GM12891 (cell line): ENCODE results near the gene HTR4. TPM values are rescaled to one million over a fixed set of nuclear protein-coding genes. Genes with fewer than 3 reads are reported as not detected.

Experiments
- DNase-seq: peaks from one replicate; pipeline ENCODE4 v3.0.0; 2011; ENCODE audit warnings: low spot score; ENCODE audit not compliant: insufficient read length
- FAIRE-seq: peaks from 2 replicates; lab custom pipeline; 2011; peaks lifted over from hg19 to GRCh38; lab: Jason Lieb, UNC
- PAX5 ChIP-seq: IDR thresholded peaks from 2 replicates; pipeline ENCODE4 v1.6.1; 2011; ENCODE audit warnings: low read length, moderate library complexity, mild to moderate bottlenecking; ENCODE audit not compliant: insufficient read depth, severe bottlenecking
- POLR2A ChIP-seq: IDR thresholded peaks from 2 replicates; pipeline ENCODE4 v1.6.1; 2011; ENCODE audit warnings: low read depth, low read length, control low read depth
- POLR2AphosphoS5 ChIP-seq: IDR thresholded peaks from 2 replicates; pipeline ENCODE4 v1.6.1; 2011; ENCODE audit warnings: low read depth, low read length, control low read depth
- POU2F2 ChIP-seq: IDR thresholded peaks from 2 replicates; pipeline ENCODE4 v1.6.1; 2011; ENCODE audit warnings: low read depth, mild to moderate bottlenecking, control low read depth, low read length, moderate library complexity
- SPI1 ChIP-seq: IDR thresholded peaks from 2 replicates; pipeline ENCODE4 v1.6.1; 2011; ENCODE audit warnings: low read depth, low read length, control low read depth
- TAF1 ChIP-seq: IDR thresholded peaks from 2 replicates; pipeline ENCODE4 v1.6.1; 2011; ENCODE audit warnings: low read depth, low read length, control low read depth
- polyA plus RNA-seq: library from polyadenylated mRNA; unstranded; fragments of >200 nt; gene quantifications from one replicate; pipeline ENCODE4 v1.2.1, GENCODE V29; 2012; ENCODE audit warnings: low read depth, missing spikeins, inconsistent platforms; ENCODE audit not compliant: missing spikeins

The HTR4 gene, protein sequence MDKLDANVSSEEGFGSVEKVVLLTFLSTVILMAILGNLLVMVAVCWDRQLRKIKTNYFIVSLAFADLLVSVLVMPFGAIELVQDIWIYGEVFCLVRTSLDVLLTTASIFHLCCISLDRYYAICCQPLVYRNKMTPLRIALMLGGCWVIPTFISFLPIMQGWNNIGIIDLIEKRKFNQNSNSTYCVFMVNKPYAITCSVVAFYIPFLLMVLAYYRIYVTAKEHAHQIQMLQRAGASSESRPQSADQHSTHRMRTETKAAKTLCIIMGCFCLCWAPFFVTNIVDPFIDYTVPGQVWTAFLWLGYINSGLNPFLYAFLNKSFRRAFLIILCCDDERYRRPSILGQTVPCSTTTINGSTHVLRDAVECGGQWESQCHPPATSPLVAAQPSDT
- not detected for polyA plus RNA-seq

DNA sequence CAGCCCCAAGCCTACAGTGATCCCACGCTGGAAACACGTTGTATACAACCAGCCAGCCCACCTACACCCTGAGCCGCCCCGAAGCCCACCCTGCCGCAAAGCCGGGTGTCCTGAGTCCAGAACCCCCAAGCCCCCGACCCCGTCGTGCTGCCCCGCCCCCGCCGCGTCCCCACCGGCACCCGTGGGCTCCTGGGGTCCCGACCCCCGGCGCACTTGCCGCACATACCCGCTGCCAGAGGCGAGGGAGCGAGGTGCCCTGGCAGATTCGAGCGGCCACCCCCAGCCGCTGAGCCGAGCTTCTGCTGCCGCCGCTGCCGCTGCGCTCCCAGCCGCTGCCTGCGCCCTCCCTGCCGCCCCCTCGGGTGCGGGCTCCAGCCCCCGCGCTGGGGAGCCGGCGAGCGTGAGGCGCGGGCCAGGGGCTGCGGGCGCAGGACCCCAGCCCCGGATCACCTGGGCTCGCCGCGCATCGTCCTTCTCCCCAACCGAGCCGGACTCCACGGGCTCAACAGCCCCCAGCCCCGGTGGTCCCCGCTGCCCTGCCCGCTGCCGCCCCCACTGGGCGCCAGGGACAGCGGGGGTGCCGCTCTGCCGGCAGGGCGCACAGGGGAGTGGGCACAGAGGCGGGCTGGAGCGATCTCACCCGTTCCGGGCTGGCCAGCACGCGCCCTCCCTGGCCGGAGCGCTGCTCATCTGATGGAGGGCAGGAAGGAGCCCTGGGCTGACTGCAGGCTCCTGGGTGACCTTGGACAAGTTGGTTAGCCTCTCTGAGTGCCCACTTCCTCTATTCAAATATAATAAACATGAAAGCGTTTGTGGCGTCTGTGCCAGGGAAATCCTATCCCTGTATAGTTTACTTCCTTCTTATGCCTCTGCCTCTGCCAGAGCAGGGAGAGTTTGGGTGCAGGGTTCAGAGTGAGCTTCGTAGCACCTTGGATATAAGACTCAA is at the start of gene HTR4:
HTR4 (minus strand) TSS at position 692 of the 946 bp plus-strand sequence. CDS start 17,513 bp downstream, outside the sequence.
- DNase-seq, result no peak
- TF ChIP-seq POLR2A (no peak), POU2F2 (no peak)
- no peak for FAIRE-seq

DNA sequence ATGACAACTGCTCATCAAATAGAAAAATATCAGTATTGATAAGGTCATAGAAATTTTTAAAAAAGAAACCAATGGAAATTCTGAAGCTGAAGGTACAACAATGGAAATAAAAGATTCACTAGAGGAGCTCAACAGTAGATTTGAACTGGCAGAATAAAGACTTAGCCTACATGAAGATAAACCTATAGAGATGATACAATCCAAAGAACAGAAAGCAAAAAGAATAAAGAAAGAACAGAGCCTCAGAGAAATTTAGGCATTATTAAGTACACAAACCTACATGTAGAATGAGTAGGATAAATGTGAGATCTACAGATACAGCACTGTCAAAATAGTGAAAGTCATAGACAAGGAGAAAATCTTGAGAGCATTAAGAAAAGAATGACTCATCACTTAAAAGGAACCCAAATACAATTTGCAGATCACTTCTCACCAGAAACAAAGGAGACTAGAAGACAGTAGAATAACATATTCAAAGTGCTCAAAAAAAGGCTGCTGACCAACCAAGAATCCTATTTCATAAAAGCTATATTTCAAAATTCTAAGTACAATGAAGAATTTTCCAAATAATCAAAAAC is 47.8 kb upstream of the HTR4 start:
- TF ChIP-seq POU2F2 (no peak), POLR2A (no peak), TAF1 (no peak), PAX5 (no peak), SPI1 (no peak), POLR2AphosphoS5 (no peak)
- DNase-seq (no peak), FAIRE-seq (no peak)

DNA sequence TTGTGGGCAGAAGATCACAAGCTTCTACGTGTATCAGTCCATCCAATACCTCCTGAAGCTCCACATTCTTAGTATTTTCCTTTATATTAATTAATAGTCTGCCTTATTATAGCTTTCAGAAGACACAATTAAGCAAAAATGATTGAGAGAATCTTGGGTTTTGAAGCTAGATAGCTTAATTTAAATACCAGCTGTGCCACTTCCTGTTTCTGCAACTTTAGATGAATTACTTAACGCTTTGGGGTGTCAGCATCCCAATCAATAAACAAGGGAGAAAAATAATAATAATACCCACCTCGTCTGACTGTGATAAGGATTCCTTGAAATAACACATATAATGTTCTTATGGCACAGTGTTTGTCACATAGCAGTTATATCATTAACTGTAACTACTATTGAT is 44.7 kb upstream of the HTR4 start:
- DNase-seq (no peak), FAIRE-seq (no peak)
- TF ChIP-seq TAF1, result no peak
- 0 out of 2 replicates have a peak, but pooled peaks have one; percentile 30 for TF ChIP-seq SPI1

DNA sequence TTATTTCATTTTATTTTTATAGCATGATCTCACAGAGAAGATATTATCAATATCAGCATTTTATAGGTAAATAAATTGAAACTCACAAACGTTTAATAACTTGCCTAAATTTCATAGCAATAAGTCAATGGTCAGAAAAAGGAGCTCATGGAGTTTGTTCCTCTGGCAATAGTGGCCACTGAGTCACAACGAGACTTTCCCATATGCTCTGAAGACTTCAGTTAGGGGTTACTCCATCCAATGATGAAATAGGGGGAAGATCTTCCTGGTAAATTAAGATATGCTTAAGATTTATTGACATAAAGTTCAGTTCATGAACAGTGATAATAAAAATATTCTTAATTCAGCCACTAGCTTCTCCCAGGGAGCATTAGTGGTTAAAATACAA is 43.5 kb upstream of the HTR4 start:
- DNase-seq, result no peak
- TF ChIP-seq SPI1 (no peak), TAF1 (no peak), POU2F2 (no peak), POLR2A (no peak), PAX5 (no peak), POLR2AphosphoS5 (no peak)
- no peak for FAIRE-seq

DNA sequence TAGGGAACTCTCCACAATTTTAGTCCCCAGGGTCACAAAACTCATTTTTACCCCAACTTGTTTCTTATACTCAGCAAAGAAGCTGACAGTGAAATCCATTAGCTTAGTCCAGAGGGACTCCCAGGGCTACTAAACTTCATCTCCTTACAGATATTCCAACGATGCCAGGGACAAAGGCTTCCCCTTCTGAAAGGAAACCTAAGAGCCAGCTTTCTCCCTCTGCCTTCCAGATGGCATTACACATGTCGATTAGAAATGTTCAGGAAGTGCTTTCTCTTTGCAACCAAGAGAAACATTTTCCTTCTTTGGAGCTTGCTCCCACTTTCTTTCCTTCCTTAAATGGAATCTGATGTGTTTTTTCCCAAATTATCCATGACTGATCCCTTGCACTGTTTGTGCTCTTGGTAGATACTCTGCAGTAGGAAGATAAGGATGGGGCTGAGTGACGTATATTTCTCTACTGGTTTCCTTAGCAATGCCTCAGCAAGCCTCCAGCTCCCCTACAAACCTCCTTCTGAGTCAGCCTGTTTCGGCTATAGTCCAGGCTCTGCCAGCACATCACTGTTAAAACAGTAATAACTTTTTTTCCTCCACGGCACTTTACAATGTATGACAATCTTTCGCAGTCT is 43.0 kb upstream of the HTR4 start:
- TF ChIP-seq PAX5, result no peak
- TF ChIP-seq SPI1, result no peak
- TF ChIP-seq POU2F2, result no peak
- no peak for TF ChIP-seq POLR2AphosphoS5
- DNase-seq (no peak), FAIRE-seq (no peak)

DNA sequence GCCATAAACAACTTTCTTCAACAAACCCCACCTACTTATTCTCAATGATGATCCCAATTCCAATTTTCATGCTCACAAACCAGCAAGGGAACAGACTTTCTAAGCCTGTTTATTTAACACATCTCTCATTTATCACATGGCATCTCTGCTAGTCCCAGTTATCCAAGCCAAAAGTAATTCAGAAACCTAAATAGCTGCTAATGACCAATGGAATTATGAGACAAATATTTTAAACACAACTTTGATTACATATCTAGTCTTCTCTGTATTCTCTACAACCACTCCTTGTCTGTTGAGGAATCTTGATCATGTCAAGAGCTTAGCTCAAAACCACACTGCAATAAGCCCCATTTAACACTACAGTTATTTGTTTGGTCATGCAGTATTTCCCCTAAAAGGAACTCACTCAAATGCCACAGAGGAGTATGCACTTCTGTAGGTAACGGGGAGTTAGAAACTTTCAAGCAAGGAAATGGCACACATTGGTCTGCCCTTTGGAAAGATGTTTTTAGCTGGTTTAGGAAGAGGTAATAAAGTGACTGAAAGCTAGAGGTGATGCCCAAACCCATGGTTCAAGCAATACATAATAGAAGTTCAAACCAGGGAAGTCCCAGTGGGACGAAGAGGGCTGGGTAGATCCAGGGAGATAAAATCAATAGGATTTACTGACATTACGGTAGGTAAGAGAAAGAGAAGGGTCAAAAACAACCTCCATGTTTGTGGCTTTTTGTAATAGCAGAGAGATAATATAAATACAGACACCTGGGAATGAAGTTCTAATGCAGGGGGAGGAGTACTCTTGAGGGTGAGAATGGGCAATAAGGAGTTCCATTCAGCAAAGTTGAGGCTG is 42.1 kb upstream of the HTR4 start:
- TF ChIP-seq POLR2AphosphoS5 (no peak), POU2F2 (no peak), TAF1 (no peak), POLR2A (no peak), SPI1 (no peak), PAX5 (no peak)
- no peak for FAIRE-seq
- DNase-seq, result no peak

DNA sequence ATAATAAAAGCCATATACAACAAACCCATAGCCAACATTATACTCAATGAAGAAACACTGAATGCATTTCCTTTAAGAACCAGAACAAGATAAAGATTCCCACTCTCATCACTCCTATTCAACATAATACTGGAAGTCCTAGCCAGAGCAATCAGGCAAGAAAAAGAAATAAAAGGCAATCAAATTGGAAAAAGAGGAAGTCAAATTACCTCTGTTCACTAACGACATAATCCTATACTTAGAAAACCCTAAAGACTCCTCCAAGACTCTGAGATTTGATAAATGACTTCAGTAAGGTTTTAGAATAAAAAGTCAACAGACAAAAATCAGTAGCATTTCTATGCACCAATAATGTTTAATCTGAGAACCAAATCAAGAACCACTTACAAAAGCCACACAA is 36.6 kb upstream of the HTR4 start:
- FAIRE-seq (no peak), DNase-seq (no peak)
- TF ChIP-seq TAF1 (no peak), POLR2A (no peak), POU2F2 (no peak), PAX5 (no peak), SPI1 (no peak), POLR2AphosphoS5 (no peak)

DNA sequence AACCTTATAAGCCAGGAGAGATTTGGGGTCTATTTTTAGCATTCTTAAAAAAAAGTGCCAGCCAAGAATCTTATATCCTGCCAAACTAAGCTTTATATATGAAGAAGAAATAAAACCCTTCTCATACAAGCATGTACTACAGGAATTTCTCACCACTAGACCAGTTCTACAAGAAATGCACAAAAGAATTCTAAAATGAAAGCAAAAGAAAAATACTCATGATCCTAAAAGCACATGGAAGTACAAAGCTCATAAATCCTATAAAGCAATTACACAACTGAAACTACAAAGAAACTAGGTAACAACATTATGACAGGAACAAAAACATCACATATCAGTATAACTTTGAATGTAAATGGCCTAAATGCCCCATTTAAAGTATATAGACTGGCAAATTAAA is 34.5 kb upstream of the HTR4 start:
- DNase-seq (no peak), FAIRE-seq (no peak)
- no peak for TF ChIP-seq POLR2AphosphoS5
- no peak for TF ChIP-seq POU2F2
- TF ChIP-seq POLR2A, result no peak
- TF ChIP-seq TAF1, result no peak
- TF ChIP-seq SPI1, result no peak
- TF ChIP-seq PAX5, result no peak

DNA sequence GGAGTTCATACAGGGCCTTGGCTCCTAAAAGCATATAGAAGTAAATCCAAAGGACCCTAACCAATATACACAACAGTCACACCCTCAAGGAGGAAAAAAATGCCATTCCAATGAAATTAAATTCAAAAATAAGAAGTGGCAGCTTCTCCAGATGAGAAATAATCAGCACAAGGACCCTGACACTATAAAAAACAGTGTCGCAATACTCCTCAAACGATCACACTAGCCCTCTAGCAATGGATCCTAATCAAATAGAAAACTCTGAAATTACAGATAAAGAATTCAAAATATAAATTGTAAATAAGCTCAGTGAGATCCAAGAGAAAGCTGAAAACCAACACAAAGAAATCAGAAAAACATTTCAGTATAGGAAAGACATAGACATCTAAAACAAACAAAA is 33.5 kb upstream of the HTR4 start:
- no peak for FAIRE-seq
- TF ChIP-seq POLR2A (no peak), TAF1 (no peak), SPI1 (no peak)
- no peak for DNase-seq
